AG04450 (cell line): ENCODE data around the gene NSUN3. TPM values are rescaled to one million over a fixed set of nuclear protein-coding genes. Genes with fewer than 3 reads are reported as not detected.
A peak's percentile ranks its signal among the peaks of the same experiment; 100 is the strongest.

ENCODE experiments used
- CTCF ChIA-PET: fragments of 300-600, 350-600 bp; formaldehyde crosslinking; extraction: SDS; loops from one replicate; lab custom pipeline; 2022; ENCODE audit warnings: antibody characterized with exemption, inconsistent platforms; lab: Charles Lee
- POLR2A ChIA-PET: fragments of 350-600 bp; formaldehyde crosslinking; extraction: SDS; loops from one replicate; lab custom pipeline; 2021; ENCODE audit warnings: antibody characterized with exemption, inconsistent platforms; lab: Yijun Ruan, JAX
- DNase-seq: peaks from one replicate; pipeline ENCODE4 v3.0.0-alpha.2; 2011; ENCODE audit warnings: low read depth, low spot score
- H3K27ac ChIP-seq: one replicate; pipeline ENCODE4 v1.5.1; 2012; ENCODE audit warnings: low read depth, low read length, control low read depth
- H3K27me3 ChIP-seq: one replicate; pipeline ENCODE4 v1.6.0; 2012; ENCODE audit warnings: low read length; ENCODE audit not compliant: control insufficient read depth, insufficient read depth
- H3K4me3 ChIP-seq: 2 replicates; pipeline ENCODE4 v1.5.1; 2011; ENCODE audit warnings: mild to moderate bottlenecking, low read depth, low read length, control low read depth
- H3K9me3 ChIP-seq: 2 replicates; pipeline ENCODE4 v1.5.1; 2012; ENCODE audit warnings: low read length; ENCODE audit not compliant: control insufficient read depth, insufficient read depth
- CTCF ChIP-seq: IDR thresholded peaks from 2 replicates; pipeline ENCODE4 v1.5.1; 2011; ENCODE audit warnings: low read depth, low read length, control low read depth, inconsistent platforms
- polyA plus RNA-seq: library from polyadenylated mRNA; depleted of rRNA; stranded (reverse); fragments of >200 nt; gene quantifications from 2 replicates; pipeline ENCODE4 v1.2.3, GENCODE V29; 2011

Gene NSUN3
- polyA plus RNA-seq, 1 experiment, result 7.7 TPM

DNA sequence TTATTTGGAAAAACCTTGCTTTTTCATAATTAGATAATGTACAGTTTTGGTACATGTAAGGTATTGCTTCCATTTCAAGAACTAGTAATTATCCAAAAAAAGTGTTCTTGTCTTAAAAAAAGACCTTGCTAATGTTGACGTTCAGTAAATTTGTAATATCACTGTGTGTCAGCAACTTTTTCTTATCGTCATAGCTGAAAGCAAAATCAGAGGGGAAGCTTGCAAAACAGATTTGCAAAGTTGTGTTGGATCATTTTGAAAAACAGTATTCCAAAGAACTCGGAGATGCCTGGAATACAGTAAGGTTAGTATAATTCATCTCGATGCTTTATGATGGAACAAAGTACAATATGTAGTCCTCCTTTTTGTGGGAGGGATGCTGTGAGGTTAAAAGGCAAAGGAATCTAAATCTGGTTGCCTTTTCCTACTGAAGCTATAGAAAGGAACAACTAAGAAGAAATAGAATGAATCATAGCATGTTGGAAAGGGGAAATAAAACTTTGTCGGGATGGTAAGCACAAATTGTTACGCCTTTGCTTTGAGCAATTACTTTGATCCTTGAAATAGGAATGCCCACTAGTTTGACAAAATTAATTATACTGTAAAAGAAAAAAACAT, 1.5 kb downstream of the NSUN3 start:
- no peak for DNase-seq
- CTCF ChIA-PET, result interaction anchor here (1.9 kb wide), 1 partner anchor 27 kb away, joined by 6 read pairs; no protein-coding TSS in a partner anchor
- POLR2A ChIA-PET, result no interaction called here
- no peak overlapping the region for H3K27ac ChIP-seq
- no peak for TF ChIP-seq CTCF
- no peaks in the 10 kb centered on the region for H3K27me3 ChIP-seq
- H3K9me3 ChIP-seq, result no peaks in the 10 kb centered on the region
- H3K4me3 ChIP-seq, result peak overlapping the region; percentile 1; the same call in 1 of the 2 replicates

DNA sequence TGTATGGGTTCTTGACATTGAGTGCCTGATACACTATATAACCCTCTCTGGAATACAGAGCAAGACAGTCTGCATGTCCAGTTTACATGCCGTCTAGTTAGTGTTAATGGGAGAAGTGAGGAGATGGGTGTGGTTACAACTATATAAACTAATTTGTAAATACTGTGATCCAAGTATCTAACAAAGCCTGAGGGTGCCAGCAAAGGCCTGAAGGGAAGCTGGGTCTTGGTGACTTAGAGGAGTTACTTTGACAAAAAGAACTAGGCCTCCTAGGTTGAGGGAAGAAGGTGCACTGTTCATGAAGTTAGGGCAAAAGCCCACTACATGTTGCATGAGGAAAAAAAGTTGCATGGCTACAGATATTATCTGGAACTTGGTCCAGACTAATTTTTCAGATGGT, 2.3 kb downstream of the NSUN3 start:
- Histone ChIP-seq H3K27ac (no peak overlapping the region), H3K4me3 (no peak overlapping the region), H3K9me3 (no peaks in the 10 kb centered on the region), H3K27me3 (no peaks in the 10 kb centered on the region)
- POLR2A ChIA-PET, result no interaction called here
- CTCF ChIA-PET, result no interaction called here
- no peak for DNase-seq
- no peak for TF ChIP-seq CTCF

- ChIA-PET POLR2A (no interaction called here), CTCF (no interaction called here)
- H3K27me3 ChIP-seq, result no peaks in the 10 kb centered on the region
- H3K4me3 ChIP-seq, result no peak overlapping the region
- no peaks in the 10 kb centered on the region for H3K9me3 ChIP-seq
- H3K27ac ChIP-seq, result no peak overlapping the region
- DNase-seq, result no peak
- TF ChIP-seq CTCF, result no peak
These were observed 3.1 kb downstream of the NSUN3 start for GRCh38 chr3:94065819-94066480.

DNA sequence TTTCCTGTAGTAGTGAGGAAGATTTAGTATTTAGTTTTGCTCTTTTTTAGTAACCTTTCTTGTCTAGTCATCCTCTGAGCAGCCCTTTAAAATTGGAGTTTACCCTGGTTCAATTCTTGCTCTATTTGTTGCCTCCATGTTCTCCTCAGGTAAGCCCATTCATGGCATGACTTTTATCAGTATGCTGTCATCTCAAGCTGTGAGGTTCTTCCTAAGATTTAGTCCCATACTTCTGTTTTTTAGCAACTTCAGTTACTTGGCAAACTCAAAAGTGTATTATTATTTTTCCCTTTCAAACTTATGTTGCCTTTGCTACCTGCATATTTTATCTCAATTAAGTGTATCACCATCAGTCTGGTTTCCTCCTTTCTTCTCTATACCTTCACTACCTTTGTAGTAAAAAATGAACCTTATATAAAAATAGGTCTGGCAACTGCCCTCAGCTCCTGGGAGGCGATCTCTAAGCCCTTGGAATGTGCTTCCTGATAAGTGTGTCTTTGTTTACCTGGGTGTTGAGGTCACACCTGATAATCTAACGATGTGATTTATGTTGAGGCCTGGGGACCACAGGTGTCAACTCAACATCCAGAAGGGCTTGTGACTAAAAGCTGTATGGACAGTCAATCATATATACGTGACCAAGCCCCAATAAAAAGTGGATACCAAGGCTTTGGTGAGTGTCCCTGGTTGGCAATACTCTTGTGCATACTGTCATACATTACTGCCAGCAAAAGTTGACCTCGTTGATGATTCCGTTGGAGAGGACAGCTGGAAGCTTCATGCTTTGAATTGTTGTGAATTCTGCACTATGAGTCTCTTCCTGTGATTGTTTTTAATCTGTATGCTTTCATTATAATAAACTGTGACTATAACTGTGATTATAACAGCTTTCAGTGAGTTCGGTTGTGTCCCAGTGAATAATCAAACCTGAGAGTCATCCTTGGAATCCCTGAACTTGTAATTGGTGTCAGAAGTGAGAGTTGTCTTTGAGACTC, 3.9 kb downstream of the NSUN3 start:
- Histone ChIP-seq H3K9me3 (no peaks in the 10 kb centered on the region), H3K4me3 (no peak overlapping the region), H3K27me3 (no peaks in the 10 kb centered on the region), H3K27ac (no peak overlapping the region)
- DNase-seq, result no peak
- POLR2A ChIA-PET, result no interaction called here
- CTCF ChIA-PET, result interaction anchor here (1.2 kb wide), 1 partner anchor 62 kb away, joined by 5 read pairs; no protein-coding TSS in a partner anchor
- no peak for TF ChIP-seq CTCF
